Heart left ventricle (tissue), 13 donors: ENCODE measurements around the gene SMIM44.

ENCODE experiments used
- POLR2A ChIP-seq, 2 donors: fragments of 450-650 bp; IDR thresholded peaks; one replicate each; pipeline ENCODE4 v1.6.1; 2017; ENCODE audit warnings: antibody characterized with exemption in 2 of 2, mild to moderate bottlenecking in 2 of 2, moderate library complexity in 2 of 2
- TF ChIP-seq, protein P1 (sequence below), 12 donors: fragments of 200-600 bp; sonication (generic) in 4 of 12; IDR thresholded peaks; one replicate each; pipeline versions ENCODE4 v1.5.0 to v1.8.0; 2018 to 2022; ENCODE audit warnings: antibody characterized with exemption in 12 of 12, mild to moderate bottlenecking in 5 of 12
- donor health status: ischemic (EF 13 %, LVEDD 7.1; RV severe dilation, severe dysfunction).
- donor health status: DM: no; HTN: yes; CAD: no.
- donor health status: DM: no; HTN: no; CAD: no.
- donor health status: ischemic (EF 25% LVEDD 6.9; RV normal size, moderate dysfunction).
- donor health status: ischemic (EF 25% LVEDD 5.7; RV mildly dilated, moderate dysfunction).
- donor health status: ischemic (EF 35%, LVEDD 5.7; RV mildly dilated, moderate dysfunction).
- donor health status: nonischemic (EF 11% LVEDD 7.7; RV severe dilation, severe dysfunction).
- donor health status: DM: yes; HTN: yes; CAD: no.
- donor health status: PGD.
- donor health status: ischemic (EF 29% LVEDD 5.4; RV normal size, mild dysfunction).
- donor health status: nonischemic (EF 23%, LVEDD 6.1; RV moderate dilation, normal function).

DNA sequence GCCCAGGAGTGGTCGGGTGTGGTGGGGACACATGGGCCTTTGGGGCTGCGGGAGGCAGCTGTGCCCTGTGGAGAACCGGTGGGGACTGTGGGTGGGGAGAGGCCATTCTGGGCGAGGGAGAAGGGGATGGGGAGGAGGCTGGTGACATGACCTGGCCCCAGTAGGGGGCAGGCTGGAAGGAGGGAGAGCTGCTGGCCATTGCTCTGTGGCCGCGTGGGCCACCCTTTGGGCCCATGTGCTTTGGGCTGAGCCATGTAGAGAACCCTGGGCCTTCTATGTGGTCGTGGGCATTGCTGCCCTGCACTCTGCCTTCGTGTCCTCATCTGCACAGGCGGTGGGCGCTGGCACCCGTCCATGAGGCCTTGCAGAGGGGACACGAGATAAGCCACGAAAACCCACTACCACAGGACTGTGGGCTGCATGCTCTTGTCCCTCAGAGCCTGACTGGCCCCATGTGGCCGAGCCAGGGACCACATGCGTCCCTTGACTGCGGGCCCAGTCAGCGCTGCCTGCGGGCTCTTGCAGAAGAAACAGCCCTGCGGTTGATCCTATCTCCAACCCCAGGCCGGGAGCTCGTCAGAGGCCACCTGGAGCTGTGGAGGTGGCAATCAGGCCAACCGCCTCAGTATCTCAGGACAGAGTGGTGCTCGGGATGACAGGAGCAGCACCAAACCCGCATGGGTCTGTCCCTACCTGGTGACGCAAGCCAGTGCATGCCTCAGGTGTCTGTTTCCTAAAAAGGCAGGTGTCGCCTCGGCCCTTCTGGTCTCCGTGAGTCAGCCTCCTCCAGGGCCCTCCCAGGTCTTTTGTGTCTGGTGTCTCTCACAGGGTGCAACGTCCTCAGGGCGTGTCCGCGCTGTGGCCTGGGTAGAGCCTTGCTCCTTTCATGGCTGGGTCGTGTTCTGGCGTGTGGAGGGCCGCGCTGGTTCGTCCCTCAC, 37.2 kb upstream of the SMIM44 start:
- TF ChIP-seq, protein P1, sequence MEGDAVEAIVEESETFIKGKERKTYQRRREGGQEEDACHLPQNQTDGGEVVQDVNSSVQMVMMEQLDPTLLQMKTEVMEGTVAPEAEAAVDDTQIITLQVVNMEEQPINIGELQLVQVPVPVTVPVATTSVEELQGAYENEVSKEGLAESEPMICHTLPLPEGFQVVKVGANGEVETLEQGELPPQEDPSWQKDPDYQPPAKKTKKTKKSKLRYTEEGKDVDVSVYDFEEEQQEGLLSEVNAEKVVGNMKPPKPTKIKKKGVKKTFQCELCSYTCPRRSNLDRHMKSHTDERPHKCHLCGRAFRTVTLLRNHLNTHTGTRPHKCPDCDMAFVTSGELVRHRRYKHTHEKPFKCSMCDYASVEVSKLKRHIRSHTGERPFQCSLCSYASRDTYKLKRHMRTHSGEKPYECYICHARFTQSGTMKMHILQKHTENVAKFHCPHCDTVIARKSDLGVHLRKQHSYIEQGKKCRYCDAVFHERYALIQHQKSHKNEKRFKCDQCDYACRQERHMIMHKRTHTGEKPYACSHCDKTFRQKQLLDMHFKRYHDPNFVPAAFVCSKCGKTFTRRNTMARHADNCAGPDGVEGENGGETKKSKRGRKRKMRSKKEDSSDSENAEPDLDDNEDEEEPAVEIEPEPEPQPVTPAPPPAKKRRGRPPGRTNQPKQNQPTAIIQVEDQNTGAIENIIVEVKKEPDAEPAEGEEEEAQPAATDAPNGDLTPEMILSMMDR (IDR thresholded peaks at IDR 0.05): no peak
- no peak for TF ChIP-seq POLR2A (IDR thresholded peaks at IDR 0.05)
